HG03442 (cell line): ENCODE results near the gene COG6.

Experiments
- ATAC-seq: cut with Tn5 transposase; IDR thresholded peaks from one replicate; pipeline ENCODE4 v1.9.1; 2021; ENCODE audit warnings: mild to moderate bottlenecking, moderate library complexity; ENCODE audit not compliant: unreplicated experiment

The COG6 gene

GRCh38 chr13:39676315-39676876, 20.9 kb downstream of the COG6 start:
- ATAC-seq, result no peak

- ATAC-seq, result peak; percentile 38
Observed at GRCh38 chr13:39682310-39682709, 26.8 kb downstream of the COG6 start.

GRCh38 chr13:39682788-39683187, 27.3 kb downstream of the COG6 start:
- peak; percentile 86 for ATAC-seq

GRCh38 chr13:39684531-39685137, 29.2 kb downstream of the COG6 start:
- ATAC-seq, result no peak

- ATAC-seq, result no peak
Observed at GRCh38 chr13:39685652-39686051, 30.2 kb downstream of the COG6 start.

GRCh38 chr13:39688278-39688677, 32.8 kb downstream of the COG6 start:
- peak; percentile 8 for ATAC-seq

- peak; percentile 95 for ATAC-seq
Observed at GRCh38 chr13:39688699-39689405, 33.4 kb downstream of the COG6 start.

GRCh38 chr13:39692660-39693438, 37.4 kb downstream of the COG6 start:
- no peak for ATAC-seq

- ATAC-seq, result no peak
Observed at GRCh38 chr13:39699274-39699673, 43.8 kb downstream of the COG6 start.

- no peak for ATAC-seq
Observed at GRCh38 chr13:39712626-39713025, 57.2 kb downstream of the COG6 start.

- no peak for ATAC-seq
Observed at GRCh38 chr13:39729156-39729555, 73.7 kb downstream of the COG6 start.

GRCh38 chr13:39734952-39735351, 79.5 kb downstream of the COG6 start:
- no peak for ATAC-seq

GRCh38 chr13:39737047-39737446, 81.6 kb downstream of the COG6 start:
- no peak for ATAC-seq

GRCh38 chr13:39740761-39741160, 85.3 kb downstream of the COG6 start:
- no peak for ATAC-seq

GRCh38 chr13:39748961-39749360, 93.5 kb downstream of the COG6 start:
- ATAC-seq, result no peak

- no peak for ATAC-seq
Observed at GRCh38 chr13:39749528-39749927, 94.1 kb downstream of the COG6 start.

- no peak for ATAC-seq
Observed at GRCh38 chr13:39751805-39752204, 96.3 kb downstream of the COG6 start.

GRCh38 chr13:39760521-39760920, 105.1 kb downstream of the COG6 start:
- peak; percentile 76 for ATAC-seq

- no peak for ATAC-seq
Observed at GRCh38 chr13:39765801-39766463, 110.5 kb downstream of the COG6 start.

GRCh38 chr13:39766464-39767158, 111.1 kb downstream of the COG6 start:
- ATAC-seq, result no peak
